Measurements from ENCODE around the gene JMJD8. TPM values are rescaled to one million over a fixed set of nuclear protein-coding genes. Genes with fewer than 3 reads are reported as not detected.

The JMJD8 gene
- total RNA-seq, 1 donor from 2014 or later, result 115 TPM

Other genes with a start within 250 kb of the JMJD8 start
- gene CAPN15, start 156.6 kb downstream of the JMJD8 start, total RNA-seq, result 49.4 and 70.6 TPM in 2 replicates
- gene PRR35, start 123.9 kb downstream of the JMJD8 start, total RNA-seq, result not detected in 2 replicates
- gene NHLRC4, start 117.3 kb downstream of the JMJD8 start, total RNA-seq, result 0.65 and 2.0 TPM in 2 replicates
- gene PIGQ, start 114.4 kb downstream of the JMJD8 start, total RNA-seq, result 53.0 and 88.0 TPM in 2 replicates
- 21.8 and 22.3 TPM in 2 replicates for gene RAB40C, start 94.3 kb downstream of the JMJD8 start, total RNA-seq
- gene WFIKKN1, start 53.3 kb downstream of the JMJD8 start, total RNA-seq, result under 0.01 and 0.13 TPM in 2 replicates
- 175 and 248 TPM in 2 replicates for gene METTL26, start 48.0 kb downstream of the JMJD8 start, total RNA-seq
- gene MCRIP2, start 42.5 kb downstream of the JMJD8 start, total RNA-seq, result 31.0 and 32.3 TPM in 2 replicates
- gene WDR90, start 35.0 kb downstream of the JMJD8 start, total RNA-seq, result 18.6 and 23.1 TPM in 2 replicates
- 72.5 and 93.6 TPM in 2 replicates for gene RHOT2, start 16.2 kb downstream of the JMJD8 start, total RNA-seq
- gene RHBDL1, start 8.7 kb downstream of the JMJD8 start, total RNA-seq, result 0.16 and 2.9 TPM in 2 replicates
- 129 and 192 TPM in 2 replicates for gene STUB1, start 3.9 kb downstream of the JMJD8 start, total RNA-seq
- 15.6 and 21.7 TPM in 2 replicates for gene WDR24, start 6.1 kb upstream of the JMJD8 start, total RNA-seq
- gene FBXL16, start 21.5 kb upstream of the JMJD8 start, total RNA-seq, result under 0.01 and 1.4 TPM in 2 replicates
- 125 and 152 TPM in 2 replicates for gene METRN, start 30.8 kb upstream of the JMJD8 start, total RNA-seq
- 44.2 and 47.8 TPM in 2 replicates for gene ANTKMT, start 36.8 kb upstream of the JMJD8 start, total RNA-seq
- gene CCDC78, start 42.1 kb upstream of the JMJD8 start, total RNA-seq, result 1.6 and 2.3 TPM in 2 replicates
- gene HAGHL, start 42.8 kb upstream of the JMJD8 start, total RNA-seq, result 15.6 and 26.5 TPM in 2 replicates
- gene CIAO3, start 56.7 kb upstream of the JMJD8 start, total RNA-seq, result 32.9 and 37.4 TPM in 2 replicates
- 15.0 and 41.1 TPM in 2 replicates for gene MSLN, start 76.4 kb upstream of the JMJD8 start, total RNA-seq
- 34.1 and 48.1 TPM in 2 replicates for gene RPUSD1, start 104.0 kb upstream of the JMJD8 start, total RNA-seq
- gene CHTF18, start 104.3 kb upstream of the JMJD8 start, total RNA-seq, result 8.7 and 39.1 TPM in 2 replicates
- gene GNG13, start 116.4 kb upstream of the JMJD8 start, total RNA-seq, result not detected in 2 replicates